ENCODE measurements around the gene RING1. TPM values are rescaled to one million over a fixed set of nuclear protein-coding genes. Genes with fewer than 3 reads are reported as not detected.

Gene RING1
- total RNA-seq, 5 donors from 2014 or later (not counting 1 experiment from before 2014, with no cell fraction given), result 37.7 to 43.8 (median 42.6) TPM

- POLR2A ChIA-PET, result interaction anchor here in 1 of 2 donors (0.7 kb wide), 1 partner anchor 309 kb away, joined by 9 read pairs; no protein-coding TSS in a partner anchor
- Mint-ChIP-seq H3K36me3 (peaks cover 5% of the 10 kb centered on the region), H3K9me3 (no peaks in the 10 kb centered on the region), H3K4me1 (peaks cover 38 to 39% (median 38%) of the 10 kb centered on the region in 3 donors), H3K27ac (no peak overlapping the region), H3K4me3 (no peak overlapping the region), H3K27me3 (no peaks in the 10 kb centered on the region)
- H3K27me3 ChIP-seq (replicated peaks in 1 of 2; ENCODE audit: control insufficient read depth in 2 of 2, extremely low read depth in 1 of 2, insufficient read depth in 2 of 2, low read length in 1 of 2), result no peaks in the 10 kb centered on the region
- no peaks in the 10 kb centered on the region for H3K9me3 ChIP-seq
- H3K4me1 ChIP-seq (ENCODE audit: control insufficient read depth in 1 of 2, extremely low read depth in 1 of 2, insufficient read depth in 2 of 2, low read length in 2 of 2), result peaks cover 19 to 30% of the 10 kb centered on the region in 2 experiments
- H3K36me3 ChIP-seq (ENCODE audit: control insufficient read depth in 2 of 2, extremely low read depth in 1 of 2, insufficient read depth in 1 of 2, low read length in 1 of 2), result peaks cover 0 to 19% of the 10 kb centered on the region in 2 donors
- ATAC-seq (replicated peaks in 1 of 4) (no peak), DNase-seq (no peak)
- H3K27ac ChIP-seq (ENCODE audit: low read length), result no peak overlapping the region
- H3K4me3 ChIP-seq (ENCODE audit: control insufficient read depth in 1 of 2, extremely low read depth in 1 of 2, low read length in 1 of 2), result no peak overlapping the region
- CTCF ChIA-PET, result interaction anchor here in 1 of 2 donors (0.7 kb wide), 1 partner anchor 88 kb away, joined by 3 read pairs; no protein-coding TSS in a partner anchor
These were observed 44.5 kb downstream of the RING1 start for GRCh38 chr6:33252759-33253158.

DNA sequence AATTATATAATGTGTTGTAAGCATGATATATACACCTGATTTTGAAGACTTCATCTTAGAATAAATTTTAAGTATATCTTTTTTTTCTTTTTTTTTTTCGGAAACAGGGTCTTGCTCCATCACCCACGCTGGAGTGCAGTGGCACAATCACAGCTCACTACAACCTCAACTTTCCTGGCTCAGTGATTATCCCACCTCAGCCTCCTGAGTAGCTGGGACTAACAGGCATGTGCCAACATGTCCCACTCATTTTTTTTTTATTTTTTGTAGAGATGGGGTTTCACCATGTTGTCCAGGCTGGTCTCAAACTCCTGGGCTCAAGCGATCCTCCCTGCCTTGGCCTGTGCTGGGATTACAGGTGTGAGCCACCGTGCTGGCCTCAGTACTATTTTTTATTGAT is 46.3 kb downstream of the RING1 start:
- Histone ChIP-seq H3K4me3 (ENCODE audit: control insufficient read depth in 1 of 2, extremely low read depth in 1 of 2, low read length in 1 of 2) (no peak overlapping the region), H3K36me3 (ENCODE audit: control insufficient read depth in 2 of 2, extremely low read depth in 1 of 2, insufficient read depth in 1 of 2, low read length in 1 of 2) (peaks cover 0 to 22% of the 10 kb centered on the region in 2 donors), H3K27ac (ENCODE audit: low read length) (no peak overlapping the region), H3K4me1 (ENCODE audit: control insufficient read depth in 1 of 2, extremely low read depth in 1 of 2, insufficient read depth in 2 of 2, low read length in 2 of 2) (peaks cover 7 to 14% of the 10 kb centered on the region in 2 experiments), H3K9me3 (no peaks in the 10 kb centered on the region), H3K27me3 (replicated peaks in 1 of 2; ENCODE audit: control insufficient read depth in 2 of 2, extremely low read depth in 1 of 2, insufficient read depth in 2 of 2, low read length in 1 of 2) (no peaks in the 10 kb centered on the region)
- Mint-ChIP-seq H3K27ac (no peak overlapping the region), H3K9me3 (no peaks in the 10 kb centered on the region), H3K36me3 (peaks cover 14% of the 10 kb centered on the region), H3K4me3 (no peak overlapping the region), H3K27me3 (no peaks in the 10 kb centered on the region), H3K4me1 (peaks cover 22 to 23% (median 23%) of the 10 kb centered on the region in 3 donors)
- WGBS (ENCODE audit: insufficient coverage), result no CpG with 5 or more reads among the region's 4 CpGs
- POLR2A ChIA-PET, result no interaction called here
- DNase-seq (no peak), ATAC-seq (replicated peaks in 1 of 4) (no peak)
- CTCF ChIA-PET, result interaction anchor here in 1 of 2 donors (0.7 kb wide), 1 partner anchor 135 kb away, joined by 4 read pairs; no protein-coding TSS in a partner anchor

- Histone ChIP-seq H3K4me1 (ENCODE audit: control insufficient read depth in 1 of 2, extremely low read depth in 1 of 2, insufficient read depth in 2 of 2, low read length in 2 of 2) (no peaks in the 10 kb centered on the region), H3K27ac (ENCODE audit: low read length) (no peak overlapping the region), H3K9me3 (no peaks in the 10 kb centered on the region), H3K36me3 (ENCODE audit: control insufficient read depth in 2 of 2, extremely low read depth in 1 of 2, insufficient read depth in 1 of 2, low read length in 1 of 2) (peaks cover 14 to 31% of the 10 kb centered on the region in 2 donors), H3K4me3 (ENCODE audit: control insufficient read depth in 1 of 2, extremely low read depth in 1 of 2, low read length in 1 of 2) (no peak overlapping the region), H3K27me3 (replicated peaks in 1 of 2; ENCODE audit: control insufficient read depth in 2 of 2, extremely low read depth in 1 of 2, insufficient read depth in 2 of 2, low read length in 1 of 2) (no peaks in the 10 kb centered on the region)
- Mint-ChIP-seq H3K27me3 (no peaks in the 10 kb centered on the region), H3K9me3 (no peaks in the 10 kb centered on the region), H3K4me1 (peaks cover 0 to 4% (median 0%) of the 10 kb centered on the region in 3 donors), H3K36me3 (peaks cover 32% of the 10 kb centered on the region), H3K4me3 (no peak overlapping the region), H3K27ac (no peak overlapping the region)
- ATAC-seq (replicated peaks in 1 of 4) (no peak), DNase-seq (no peak)
- 100% methylated on average over 1 of the region's 5 CpGs for WGBS (ENCODE audit: insufficient coverage)
- POLR2A ChIA-PET, result no interaction called here
- CTCF ChIA-PET, result no interaction called here
These were observed 50.7 kb downstream of the RING1 start for GRCh38 chr6:33259032-33259431.

Other genes with a start within 250 kb of the RING1 start
- 100 to 1,000 TPM; 320 to 383 (median 358) TPM for gene BRD2, start 239.9 kb upstream of the RING1 start, total RNA-seq
- gene HLA-DOA, start 198.9 kb upstream of the RING1 start, total RNA-seq, result 10 to 100 TPM in 3 of 5 donors, 1 to 10 TPM in 2; 6.1 to 17.0 (median 13.4) TPM
- 10 to 100 TPM; 29.6 to 68.4 (median 35.9) TPM for gene HLA-DPA1, start 134.9 kb upstream of the RING1 start, total RNA-seq
- 10 to 100 TPM; 41.2 to 78.9 (median 58.4) TPM for gene HLA-DPB1, start 132.5 kb upstream of the RING1 start, total RNA-seq
- gene COL11A2, start 16.0 kb upstream of the RING1 start, total RNA-seq, result 1 to 10 TPM; 1.3 to 9.7 (median 2.7) TPM
- gene RXRB, start 7.8 kb upstream of the RING1 start, total RNA-seq, result 100 to 1,000 TPM in 2 of 5 donors, 10 to 100 TPM in 3; 65.5 to 104 (median 96.4) TPM
- 10 to 100 TPM; 19.1 to 44.0 (median 41.3) TPM for gene SLC39A7, start 7.6 kb upstream of the RING1 start, total RNA-seq
- gene HSD17B8, start 3.8 kb upstream of the RING1 start, total RNA-seq, result 10 to 100 TPM; 13.9 to 27.7 (median 24.4) TPM
- 100 to 1,000 TPM in 1 of 5 donors, 10 to 100 TPM in 4; 81.4 to 100 (median 87.6) TPM for gene VPS52, start 63.4 kb downstream of the RING1 start, total RNA-seq
- 1,000 to 10,000 TPM; 3,249 to 4,871 (median 4,590) TPM for gene RPS18, start 63.6 kb downstream of the RING1 start, total RNA-seq
- gene B3GALT4, start 68.6 kb downstream of the RING1 start, total RNA-seq, result 10 to 100 TPM; 12.2 to 47.2 (median 40.4) TPM
- 10 to 100 TPM; 38.3 to 74.4 (median 60.4) TPM for gene WDR46, start 80.7 kb downstream of the RING1 start, total RNA-seq
- gene PFDN6, start 81.1 kb downstream of the RING1 start, total RNA-seq, result 10 to 100 TPM; 16.1 to 51.4 (median 40.5) TPM
- gene RGL2, start 90.4 kb downstream of the RING1 start, total RNA-seq, result 10 to 100 TPM; 55.9 to 72.0 (median 66.0) TPM
- 100 to 1,000 TPM; 224 to 271 (median 254) TPM for gene TAPBP, start 105.6 kb downstream of the RING1 start, total RNA-seq
- gene ZBTB22, start 109.2 kb downstream of the RING1 start, total RNA-seq, result 10 to 100 TPM; 17.6 to 32.0 (median 26.3) TPM
- gene DAXX, start 114.5 kb downstream of the RING1 start, total RNA-seq, result 10 to 100 TPM; 36.3 to 91.4 (median 87.7) TPM
- 1 to 10 TPM; 1.1 to 2.9 (median 1.8) TPM for gene KIFC1, start 183.3 kb downstream of the RING1 start, total RNA-seq
- 100 to 1,000 TPM; 169 to 372 (median 175) TPM for gene PHF1, start 202.5 kb downstream of the RING1 start, total RNA-seq
- gene CUTA, start 209.6 kb downstream of the RING1 start, total RNA-seq, result 100 to 1,000 TPM; 169 to 184 (median 176) TPM
- gene SYNGAP1, start 211.6 kb downstream of the RING1 start, total RNA-seq, result 100 to 1,000 TPM in 1 of 5 donors, 10 to 100 TPM in 4; 51.2 to 111 (median 64.5) TPM
- gene ZBTB9, start 246.1 kb downstream of the RING1 start, total RNA-seq, result 10 to 100 TPM in 3 of 5 donors, 1 to 10 TPM in 2; 3.9 to 12.6 (median 11.1) TPM